Measurements from ENCODE around the gene GLYATL2.

DNA sequence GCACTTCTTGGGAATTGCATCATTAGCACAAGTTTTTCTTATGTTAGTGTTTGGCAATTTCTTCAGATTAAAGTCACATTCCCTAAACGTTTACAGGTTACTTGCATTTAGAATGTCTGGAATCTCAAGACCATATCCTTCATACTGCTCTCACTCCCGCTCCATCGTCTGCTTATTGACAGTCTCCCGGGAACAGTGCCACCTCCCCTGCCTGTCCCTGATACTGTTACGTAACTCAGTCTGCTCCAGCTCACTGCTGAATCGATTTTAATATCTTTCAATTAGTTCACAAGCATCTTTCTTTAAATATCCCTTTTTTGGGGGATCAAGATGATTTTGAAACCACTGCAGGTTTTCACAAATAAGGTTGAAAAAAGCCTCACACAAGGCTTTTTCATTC, 48.2 kb downstream of the GLYATL2 start:
- TF ChIP-seq, protein P1, sequence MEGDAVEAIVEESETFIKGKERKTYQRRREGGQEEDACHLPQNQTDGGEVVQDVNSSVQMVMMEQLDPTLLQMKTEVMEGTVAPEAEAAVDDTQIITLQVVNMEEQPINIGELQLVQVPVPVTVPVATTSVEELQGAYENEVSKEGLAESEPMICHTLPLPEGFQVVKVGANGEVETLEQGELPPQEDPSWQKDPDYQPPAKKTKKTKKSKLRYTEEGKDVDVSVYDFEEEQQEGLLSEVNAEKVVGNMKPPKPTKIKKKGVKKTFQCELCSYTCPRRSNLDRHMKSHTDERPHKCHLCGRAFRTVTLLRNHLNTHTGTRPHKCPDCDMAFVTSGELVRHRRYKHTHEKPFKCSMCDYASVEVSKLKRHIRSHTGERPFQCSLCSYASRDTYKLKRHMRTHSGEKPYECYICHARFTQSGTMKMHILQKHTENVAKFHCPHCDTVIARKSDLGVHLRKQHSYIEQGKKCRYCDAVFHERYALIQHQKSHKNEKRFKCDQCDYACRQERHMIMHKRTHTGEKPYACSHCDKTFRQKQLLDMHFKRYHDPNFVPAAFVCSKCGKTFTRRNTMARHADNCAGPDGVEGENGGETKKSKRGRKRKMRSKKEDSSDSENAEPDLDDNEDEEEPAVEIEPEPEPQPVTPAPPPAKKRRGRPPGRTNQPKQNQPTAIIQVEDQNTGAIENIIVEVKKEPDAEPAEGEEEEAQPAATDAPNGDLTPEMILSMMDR (conservative IDR thresholded peaks at IDR 0.05), result no peak
- TF ChIP-seq EZH2 (IDR thresholded peaks at IDR 0.05; ENCODE audit: low read depth), result no peak
